ENCODE data around the gene RTN4R.
"Not testable (repeated sequence)": the region's sequence is repeated elsewhere in the genome, so short reads cannot be mapped to it uniquely, and the experiment has no call there.

DNA sequence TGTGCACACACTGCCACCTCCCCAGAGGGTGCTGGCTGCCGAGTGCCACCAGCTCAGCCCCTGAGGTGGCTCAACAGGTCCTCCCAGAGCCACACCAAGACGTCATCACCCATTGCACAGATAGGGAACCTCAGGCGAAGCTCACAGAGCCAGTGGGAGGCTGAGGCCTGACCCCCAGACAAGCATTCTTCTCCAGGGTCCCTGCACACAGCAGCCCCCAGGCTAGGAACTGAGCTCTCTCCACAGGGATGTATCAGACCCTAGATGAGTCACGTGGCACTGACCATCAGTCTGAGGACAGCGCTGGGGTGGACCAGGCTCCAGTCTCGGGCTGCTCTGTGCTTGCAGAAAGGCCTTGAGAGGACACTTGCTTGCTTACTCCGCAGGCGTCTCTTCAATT, 1.6 kb upstream of the RTN4R start:
- TF ChIP-seq, protein P1, sequence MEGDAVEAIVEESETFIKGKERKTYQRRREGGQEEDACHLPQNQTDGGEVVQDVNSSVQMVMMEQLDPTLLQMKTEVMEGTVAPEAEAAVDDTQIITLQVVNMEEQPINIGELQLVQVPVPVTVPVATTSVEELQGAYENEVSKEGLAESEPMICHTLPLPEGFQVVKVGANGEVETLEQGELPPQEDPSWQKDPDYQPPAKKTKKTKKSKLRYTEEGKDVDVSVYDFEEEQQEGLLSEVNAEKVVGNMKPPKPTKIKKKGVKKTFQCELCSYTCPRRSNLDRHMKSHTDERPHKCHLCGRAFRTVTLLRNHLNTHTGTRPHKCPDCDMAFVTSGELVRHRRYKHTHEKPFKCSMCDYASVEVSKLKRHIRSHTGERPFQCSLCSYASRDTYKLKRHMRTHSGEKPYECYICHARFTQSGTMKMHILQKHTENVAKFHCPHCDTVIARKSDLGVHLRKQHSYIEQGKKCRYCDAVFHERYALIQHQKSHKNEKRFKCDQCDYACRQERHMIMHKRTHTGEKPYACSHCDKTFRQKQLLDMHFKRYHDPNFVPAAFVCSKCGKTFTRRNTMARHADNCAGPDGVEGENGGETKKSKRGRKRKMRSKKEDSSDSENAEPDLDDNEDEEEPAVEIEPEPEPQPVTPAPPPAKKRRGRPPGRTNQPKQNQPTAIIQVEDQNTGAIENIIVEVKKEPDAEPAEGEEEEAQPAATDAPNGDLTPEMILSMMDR (IDR thresholded peaks at IDR 0.05; ENCODE audit: insufficient read depth, low read depth, low read length), result not testable (repeated sequence)
- not testable (repeated sequence) for TF ChIP-seq EZH2 (IDR thresholded peaks at IDR 0.05; ENCODE audit: insufficient read depth, low read length)
